ES-I3 (cell line): ENCODE results near the gene SLC30A7.
"Not testable (repeated sequence)": the region's sequence is repeated elsewhere in the genome, so short reads cannot be mapped to it uniquely, and the experiment has no call there.

Experiments used
- H3K36me3 ChIP-seq: 2 replicates; pipeline ENCODE4 v1.6.1; 2013; ENCODE audit warnings: mild to moderate bottlenecking, low read length, control low read depth, moderate library complexity; ENCODE audit not compliant: insufficient read depth
- H3K4me1 ChIP-seq: 2 replicates; pipeline ENCODE4 v1.6.1; 2013; ENCODE audit warnings: mild to moderate bottlenecking, control low read depth, low read length; ENCODE audit not compliant: insufficient read depth
- H3K9ac ChIP-seq: 2 replicates; pipeline ENCODE4 v1.6.1; 2013; ENCODE audit warnings: low read depth, mild to moderate bottlenecking, low read length, moderate library complexity
- H3K9me3 ChIP-seq: 2 replicates; pipeline ENCODE4 v1.6.1; 2013; ENCODE audit warnings: mild to moderate bottlenecking, low read length, moderate library complexity; ENCODE audit not compliant: control insufficient read depth, insufficient read depth

Gene SLC30A7

DNA sequence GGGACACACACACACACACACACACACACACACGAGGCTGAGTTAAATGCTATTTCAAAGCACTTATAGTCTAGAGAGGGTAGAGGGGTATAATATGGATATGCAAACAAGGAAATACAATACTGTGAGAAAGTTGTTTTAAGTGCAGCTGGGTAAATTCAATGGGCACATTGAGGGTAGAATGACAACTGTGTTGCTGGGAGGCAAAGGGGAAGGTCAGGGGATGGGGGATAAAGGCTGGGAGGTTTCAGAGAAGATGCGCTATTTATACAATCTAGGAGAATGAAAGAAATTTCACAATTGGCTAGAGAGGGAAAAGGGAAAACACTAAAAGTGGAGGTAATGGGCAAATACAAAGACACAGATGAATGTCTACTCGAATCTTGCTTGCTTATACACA is 20.7 kb upstream of the SLC30A7 start:
- no peak overlapping the region for H3K9ac ChIP-seq
- H3K4me1 ChIP-seq = no peaks in the 10 kb centered on the region; the same call in 1 of the 2 replicates

DNA sequence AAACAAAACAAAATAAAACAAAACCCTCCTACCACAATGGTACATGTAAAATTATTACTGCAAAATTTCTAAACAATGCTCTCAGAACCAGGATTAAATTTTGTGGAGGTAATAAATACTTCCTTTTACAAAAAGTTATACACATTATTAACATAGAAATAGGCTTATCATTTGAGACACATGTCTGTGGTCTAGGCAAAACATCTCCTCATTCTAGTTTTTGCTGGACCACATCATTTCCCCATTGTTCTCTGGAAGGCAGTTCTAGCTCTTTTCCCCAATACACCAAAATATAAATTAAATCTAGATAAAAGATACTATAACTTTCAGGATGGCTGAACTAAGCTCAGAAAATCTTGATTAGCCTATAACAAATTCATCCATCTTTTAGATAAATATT is 19.6 kb upstream of the SLC30A7 start:
- Histone ChIP-seq H3K9ac (no peak overlapping the region), H3K9me3 (no peaks in the 10 kb centered on the region), H3K4me1 (no peaks in the 10 kb centered on the region; the same call in 1 of the 2 replicates), H3K36me3 (peaks cover 3% of the 10 kb centered on the region; the same call in 1 of the 2 replicates)

More for the DNA sequence above, 20.7 kb upstream of the SLC30A7 start:
- peaks cover 3% of the 10 kb centered on the region; the same call in 1 of the 2 replicates for H3K36me3 ChIP-seq
- no peaks in the 10 kb centered on the region for H3K9me3 ChIP-seq

DNA sequence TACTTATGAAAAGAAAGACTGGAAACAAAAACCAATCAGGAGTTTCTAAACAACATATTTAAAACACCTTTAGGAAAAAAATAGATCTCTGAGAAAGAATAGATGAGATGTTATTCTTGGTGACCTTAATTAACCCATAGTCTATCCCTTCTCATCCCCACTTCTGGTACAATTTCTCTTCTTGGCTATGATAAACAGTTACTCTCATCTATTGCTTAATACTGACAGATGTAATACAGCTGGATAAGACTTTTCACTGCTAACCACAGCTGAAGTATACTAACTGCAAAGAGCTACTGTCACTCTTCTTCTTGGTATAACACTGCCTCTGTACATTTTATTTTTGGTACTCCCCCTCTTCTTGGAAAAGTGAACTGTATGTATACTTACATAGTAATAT is 16.5 kb upstream of the SLC30A7 start:
- Histone ChIP-seq H3K36me3 (no peaks in the 10 kb centered on the region; the same call in 1 of the 2 replicates), H3K9me3 (no peaks in the 10 kb centered on the region), H3K9ac (no peak overlapping the region), H3K4me1 (no peaks in the 10 kb centered on the region)

DNA sequence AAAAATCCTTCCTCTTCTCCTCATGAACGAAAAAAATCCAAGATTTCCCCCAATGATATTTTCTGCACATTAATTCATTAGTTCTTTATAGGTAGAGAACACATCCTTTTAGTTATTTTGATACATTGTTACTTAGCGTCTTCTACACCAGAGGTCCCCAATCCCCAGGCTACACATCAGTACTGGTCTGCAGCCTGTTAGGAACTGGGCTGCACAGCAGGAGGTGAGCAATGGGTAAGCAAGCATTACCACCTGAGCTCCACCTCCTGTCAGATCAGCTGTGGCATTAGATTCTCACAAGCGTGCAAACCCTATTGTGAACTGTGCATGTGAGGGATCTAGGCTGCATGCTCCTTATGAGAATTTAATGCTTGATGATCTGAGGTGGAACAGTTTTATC is 14.2 kb upstream of the SLC30A7 start:
- no peaks in the 10 kb centered on the region for H3K4me1 ChIP-seq
- H3K9me3 ChIP-seq = no peaks in the 10 kb centered on the region
- no peaks in the 10 kb centered on the region for H3K36me3 ChIP-seq
- H3K9ac ChIP-seq = no peak overlapping the region

DNA sequence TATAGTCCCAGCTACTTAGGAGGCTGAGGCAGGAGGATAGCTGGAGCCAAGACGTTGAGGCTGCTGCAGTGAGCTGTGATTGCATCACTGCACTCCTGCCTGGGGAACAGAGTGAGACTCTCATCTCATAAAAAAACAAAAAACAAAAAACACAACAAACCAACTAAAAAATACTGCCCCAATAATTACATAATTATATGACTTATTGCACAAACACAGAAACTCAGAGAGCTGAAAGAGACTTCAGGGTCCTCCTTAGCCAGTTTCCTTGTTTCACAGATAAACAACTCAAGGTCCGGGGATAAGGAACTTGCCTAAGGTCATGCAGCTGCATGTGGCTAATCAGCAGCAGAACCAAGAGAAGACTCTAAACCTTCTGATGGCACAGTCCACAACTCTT is 13.2 kb upstream of the SLC30A7 start:
- Histone ChIP-seq H3K4me1 (no peaks in the 10 kb centered on the region), H3K9ac (no peak overlapping the region), H3K36me3 (no peaks in the 10 kb centered on the region), H3K9me3 (no peaks in the 10 kb centered on the region)

DNA sequence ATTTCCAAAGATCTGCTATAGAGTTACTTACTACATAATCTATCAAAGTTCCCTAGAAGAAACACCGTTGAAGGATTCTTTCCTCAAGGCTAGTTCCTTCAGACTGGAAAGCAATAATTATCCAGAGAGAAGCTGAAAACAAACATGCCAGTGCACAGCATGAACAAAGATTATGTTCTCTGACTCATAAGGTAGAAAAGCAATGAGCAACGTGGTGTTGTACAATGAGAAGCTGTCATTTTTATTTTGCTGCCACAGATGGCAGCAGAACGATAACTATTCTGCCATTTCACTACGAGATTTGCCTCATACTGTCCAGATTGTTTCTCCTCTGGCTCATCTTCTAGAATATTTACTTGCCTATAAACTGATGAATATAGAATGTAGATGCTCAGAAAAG is 11.9 kb upstream of the SLC30A7 start:
- no peak overlapping the region for H3K9ac ChIP-seq

DNA sequence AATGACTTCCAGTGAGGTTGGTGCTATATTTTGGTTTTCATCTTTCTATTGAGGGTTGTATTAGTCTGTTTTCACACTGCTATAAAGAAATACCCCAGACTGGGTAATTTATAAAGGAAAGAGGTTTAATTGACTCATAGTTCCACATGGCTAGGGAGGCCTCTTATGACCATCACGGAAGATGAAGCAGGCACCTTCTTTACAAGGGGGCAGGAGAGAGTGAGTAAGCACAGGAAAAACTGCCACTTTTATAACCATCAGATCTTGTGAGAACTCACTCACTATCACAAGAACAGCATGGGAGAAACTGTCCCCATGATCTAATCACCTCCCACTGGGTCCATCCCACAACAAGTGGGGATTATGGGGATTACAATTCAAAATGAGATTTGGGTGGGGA is 6.9 kb upstream of the SLC30A7 start:
- not testable (repeated sequence) for H3K4me1 ChIP-seq, H3K36me3 ChIP-seq, H3K9ac ChIP-seq
- peaks cover 22% of the 10 kb centered on the region for H3K9me3 ChIP-seq

More for the DNA sequence above, 11.9 kb upstream of the SLC30A7 start:
- Histone ChIP-seq H3K4me1 (no peaks in the 10 kb centered on the region), H3K9me3 (peaks cover 4% of the 10 kb centered on the region; the same call in 1 of the 2 replicates), H3K36me3 (no peaks in the 10 kb centered on the region)

DNA sequence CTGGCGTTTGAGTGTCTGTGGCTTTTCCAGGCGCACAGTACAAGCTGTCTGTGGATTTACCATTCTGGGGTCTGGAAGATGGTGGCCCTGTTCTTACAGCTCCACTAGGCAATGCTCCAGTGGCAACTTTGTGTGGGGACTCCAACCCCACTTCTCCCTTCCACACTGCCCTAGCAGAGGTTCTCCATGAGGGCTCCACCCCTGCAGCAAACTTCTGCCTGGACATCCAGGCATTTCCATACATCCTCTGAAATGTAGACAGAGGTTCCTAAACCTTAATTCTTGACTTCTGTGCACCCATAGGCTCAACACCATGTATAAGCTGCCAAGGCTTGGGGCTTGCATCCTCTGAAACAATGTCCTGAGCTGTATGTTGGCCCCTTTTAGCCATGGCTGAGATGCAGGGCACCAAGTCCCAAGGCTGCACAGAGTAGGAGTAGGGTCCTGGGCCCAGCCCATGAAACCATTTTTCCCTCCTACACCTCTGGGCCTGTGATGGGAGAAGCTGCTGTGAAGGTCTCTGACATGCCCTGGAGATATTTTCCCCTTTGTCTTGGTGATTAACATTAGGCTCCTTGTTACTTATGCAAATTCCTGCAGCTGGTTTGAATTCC is 5.9 kb upstream of the SLC30A7 start:
- peaks cover 22% of the 10 kb centered on the region for H3K9me3 ChIP-seq
- not testable (repeated sequence) for H3K4me1 ChIP-seq, H3K9ac ChIP-seq, H3K36me3 ChIP-seq

DNA sequence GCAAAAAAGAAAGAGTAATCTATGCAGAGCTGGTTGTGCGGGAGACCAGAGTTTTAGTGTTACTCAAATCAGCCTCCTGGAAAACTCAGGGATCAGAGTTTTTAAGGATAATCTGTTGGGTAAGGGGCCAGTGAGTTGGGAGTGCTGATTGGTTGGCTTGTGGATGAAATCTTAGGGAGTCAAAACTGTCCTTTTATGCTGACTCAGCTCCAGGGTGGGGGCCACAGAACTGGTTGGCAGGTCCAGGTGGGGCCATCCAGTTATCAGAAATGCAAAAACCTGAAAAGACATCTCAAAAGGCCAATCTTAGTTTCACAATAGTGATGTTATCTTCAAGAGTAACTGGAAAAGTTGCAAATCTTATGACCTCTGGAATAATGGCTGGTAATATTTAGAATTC is 4.5 kb upstream of the SLC30A7 start:
- no peak overlapping the region for H3K9ac ChIP-seq
- peaks cover 9% of the 10 kb centered on the region; the same call in 1 of the 2 replicates for H3K36me3 ChIP-seq
- H3K4me1 ChIP-seq = no peaks in the 10 kb centered on the region
- H3K9me3 ChIP-seq = peaks cover 22% of the 10 kb centered on the region

DNA sequence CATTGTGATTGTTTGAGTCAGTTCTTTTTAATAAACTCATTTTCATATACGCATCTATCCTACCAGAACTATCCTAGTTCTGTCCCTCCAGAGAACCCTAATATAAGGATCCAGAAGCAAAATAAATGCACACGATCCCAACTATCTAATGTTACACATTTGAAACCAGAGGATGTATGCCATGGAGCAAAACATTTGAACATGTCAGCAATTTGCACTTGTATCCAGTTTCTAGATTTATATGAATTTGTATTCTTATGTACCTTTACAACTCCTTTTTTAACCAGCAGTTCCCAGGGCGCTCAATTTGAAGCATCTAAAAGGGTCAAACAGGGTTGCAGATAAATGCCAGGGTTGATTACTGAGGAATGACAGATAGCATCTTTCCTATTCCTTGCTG is 3.3 kb upstream of the SLC30A7 start:
- H3K9me3 ChIP-seq = peaks cover 22% of the 10 kb centered on the region
- H3K9ac ChIP-seq = no peak overlapping the region

DNA sequence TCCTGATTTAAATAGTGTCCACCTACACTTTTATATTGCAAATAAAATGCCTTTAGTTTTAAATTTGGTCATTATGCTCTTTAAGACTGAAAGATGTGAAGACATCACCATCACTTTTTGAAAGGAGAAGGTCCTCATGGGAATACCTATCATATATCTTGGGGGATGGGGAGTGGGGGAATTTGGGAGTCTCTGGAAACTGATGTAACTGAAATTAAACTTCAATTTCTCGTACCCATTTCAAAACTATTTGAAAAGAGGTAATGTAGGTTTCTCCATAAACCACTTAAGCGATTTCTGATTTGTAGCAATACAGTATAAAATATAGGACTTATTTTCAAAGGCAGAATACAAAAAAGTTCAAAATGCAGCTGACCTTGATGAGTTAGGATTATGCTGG is 2.2 kb upstream of the SLC30A7 start:
- Histone ChIP-seq H3K9ac (peak overlapping the region; percentile 97), H3K4me1 (no peaks in the 10 kb centered on the region), H3K9me3 (peaks cover 21% of the 10 kb centered on the region), H3K36me3 (peaks cover 9% of the 10 kb centered on the region; the same call in 1 of the 2 replicates)

More for the DNA sequence above, 3.3 kb upstream of the SLC30A7 start:
- H3K36me3 ChIP-seq = peaks cover 9% of the 10 kb centered on the region; the same call in 1 of the 2 replicates
- no peaks in the 10 kb centered on the region for H3K4me1 ChIP-seq

DNA sequence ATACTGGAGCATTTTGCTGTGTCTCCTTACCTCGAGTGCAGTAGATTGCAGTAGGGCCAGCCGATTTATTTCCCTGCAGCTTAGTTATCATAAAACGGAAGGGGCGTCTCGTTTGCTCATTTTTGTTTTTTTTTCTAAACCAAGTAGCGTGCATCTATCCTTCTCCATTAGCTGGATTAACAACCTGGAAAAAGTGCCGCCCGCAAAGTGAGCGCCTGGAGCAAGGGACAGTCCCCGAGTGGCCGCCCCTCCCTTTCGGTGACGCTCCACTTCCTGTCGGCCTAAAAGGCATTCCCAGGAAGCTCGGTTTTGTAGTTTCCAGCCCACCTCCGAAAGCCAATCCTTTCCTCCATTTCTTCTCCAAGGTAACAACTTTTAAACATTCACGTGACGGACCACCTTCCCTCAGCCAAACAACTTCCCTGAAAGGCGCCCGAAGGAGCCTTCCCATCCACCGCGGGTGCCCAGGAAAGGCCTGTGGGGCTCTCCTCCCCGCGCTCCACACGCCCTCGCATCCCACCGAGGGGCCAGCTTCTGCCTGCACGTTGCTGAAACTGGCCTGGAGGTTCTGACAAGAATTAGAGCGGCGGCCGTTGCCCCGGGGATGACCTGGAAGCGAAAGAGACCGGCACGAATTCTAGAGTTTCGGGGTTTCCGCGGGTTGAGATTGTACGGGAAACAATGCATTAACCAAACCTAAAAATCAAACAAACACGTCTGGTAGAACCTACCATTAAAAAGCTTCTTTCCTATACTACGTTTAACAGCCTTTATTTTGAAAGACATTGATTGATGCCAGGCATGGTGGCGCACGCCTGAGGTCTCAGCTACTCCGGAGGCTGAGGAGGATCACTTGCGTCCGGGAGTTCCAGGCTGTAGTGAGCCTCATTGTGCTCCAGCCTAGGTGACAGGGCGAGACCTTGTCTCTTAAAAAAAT is 1.0 kb upstream of the SLC30A7 start, which contains the start of gene EXTL2:
EXTL2 (minus strand) TSS at position 240 of the 937 bp plus-strand sequence. CDS start 6,085 bp downstream, outside the sequence.
- Histone ChIP-seq H3K36me3 (peaks cover 4% of the 10 kb centered on the region; the same call in 1 of the 2 replicates), H3K9ac (peak within 1 kb of the TSS; percentile 97), H3K9me3 (peaks cover 10% of the 10 kb centered on the region; the same call in 1 of the 2 replicates), H3K4me1 (no peaks in the 10 kb centered on the region)

DNA sequence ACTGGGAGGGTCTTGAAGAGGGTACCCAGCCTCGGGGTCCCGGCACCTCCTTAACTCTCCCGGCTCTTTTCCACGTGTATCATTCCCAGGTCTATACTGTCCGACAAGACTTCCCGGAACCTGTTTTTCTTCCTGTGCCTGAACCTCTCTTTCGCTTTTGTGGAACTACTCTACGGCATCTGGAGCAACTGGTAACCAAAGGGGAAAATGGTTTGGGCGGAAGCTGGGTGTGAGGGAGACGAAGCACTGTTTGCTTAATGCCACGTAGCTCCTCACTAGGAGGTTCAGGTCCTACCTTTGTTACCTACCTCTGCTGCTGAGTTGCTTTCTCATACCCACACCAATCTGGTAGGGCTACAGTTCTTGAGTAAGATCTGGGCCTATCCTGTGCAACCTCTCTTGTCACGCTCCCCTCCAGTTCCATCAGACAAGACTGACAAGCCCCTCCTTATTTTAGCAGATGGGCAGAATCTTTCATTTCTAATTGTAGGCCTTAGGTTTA is 642 bp downstream of the SLC30A7 start:
- peak overlapping the region; percentile 97 for H3K9ac ChIP-seq
- H3K9me3 ChIP-seq = no peaks in the 10 kb centered on the region
- H3K4me1 ChIP-seq = no peaks in the 10 kb centered on the region
- H3K36me3 ChIP-seq = no peaks in the 10 kb centered on the region

DNA sequence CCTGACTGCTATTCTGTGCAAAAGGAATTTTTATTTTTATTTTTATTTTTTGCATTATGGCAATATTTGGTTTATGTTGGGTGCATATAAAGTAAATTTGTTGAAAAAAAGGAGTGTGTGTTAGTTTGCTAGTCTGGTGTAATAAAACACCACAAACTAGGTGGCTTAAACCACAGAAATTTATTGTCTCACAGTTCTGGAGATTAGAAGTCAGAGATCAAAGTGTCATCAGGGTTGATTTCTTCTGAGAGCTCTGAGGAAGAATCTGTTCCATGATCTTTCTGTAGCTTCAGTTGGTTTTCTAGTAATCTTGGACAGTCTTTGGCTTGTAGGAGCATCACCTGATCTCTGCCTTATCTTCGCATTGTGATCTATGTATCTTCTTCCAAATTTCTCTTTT is 6.5 kb downstream of the SLC30A7 start:
- no peaks in the 10 kb centered on the region for H3K4me1 ChIP-seq
- H3K9me3 ChIP-seq = no peaks in the 10 kb centered on the region
- H3K9ac ChIP-seq = no peak overlapping the region
- H3K36me3 ChIP-seq = no peaks in the 10 kb centered on the region
